HG03558 (cell line): ENCODE data around the gene DYNLT2.
A peak's percentile ranks its signal among the peaks of the same experiment; 100 is the strongest.
"Not testable (repeated sequence)": the region's sequence is repeated elsewhere in the genome, so short reads cannot be mapped to it uniquely, and the experiment has no call there.

Source experiments
- ATAC-seq: cut with Tn5 transposase; IDR thresholded peaks from one replicate; pipeline ENCODE4 v1.9.1; 2021; ENCODE audit warnings: moderate number of reproducible peaks; ENCODE audit not compliant: unreplicated experiment; ENCODE audit errors: extremely low read depth

The DYNLT2 gene

DNA sequence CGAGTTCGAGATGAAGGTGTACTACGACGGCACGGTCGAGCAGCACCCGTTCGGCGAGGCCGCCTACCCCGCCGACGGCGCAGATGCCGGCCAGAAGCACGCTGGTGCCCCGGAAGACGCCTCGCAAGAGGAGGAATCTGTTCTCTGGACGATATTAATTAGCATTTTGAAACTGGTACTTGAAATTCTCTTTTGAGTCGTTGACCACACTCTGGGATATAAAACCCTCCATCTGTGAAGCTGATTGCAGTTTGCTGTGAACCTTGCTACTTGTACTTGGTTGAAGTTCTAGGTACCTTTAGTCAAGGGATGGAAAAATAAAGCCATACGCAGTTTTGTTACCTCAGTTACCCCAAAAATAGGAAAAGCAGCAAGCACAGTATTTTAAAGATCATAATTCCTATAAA is 48.5 kb downstream of the DYNLT2 start:
- ATAC-seq: no peak

- peak; percentile 95 for ATAC-seq
Observed at GRCh38 chr6:169701954-169702839, 49.2 kb downstream of the DYNLT2 start, which contains the start of the genes C6orf120 and WDR27. C6orf120 (plus strand) TSS chr6:169702126; CDS start chr6:169702460, 334 bp downstream. WDR27 (minus strand) TSS chr6:169702029; CDS start chr6:169689005, 13,024 bp downstream.

DNA sequence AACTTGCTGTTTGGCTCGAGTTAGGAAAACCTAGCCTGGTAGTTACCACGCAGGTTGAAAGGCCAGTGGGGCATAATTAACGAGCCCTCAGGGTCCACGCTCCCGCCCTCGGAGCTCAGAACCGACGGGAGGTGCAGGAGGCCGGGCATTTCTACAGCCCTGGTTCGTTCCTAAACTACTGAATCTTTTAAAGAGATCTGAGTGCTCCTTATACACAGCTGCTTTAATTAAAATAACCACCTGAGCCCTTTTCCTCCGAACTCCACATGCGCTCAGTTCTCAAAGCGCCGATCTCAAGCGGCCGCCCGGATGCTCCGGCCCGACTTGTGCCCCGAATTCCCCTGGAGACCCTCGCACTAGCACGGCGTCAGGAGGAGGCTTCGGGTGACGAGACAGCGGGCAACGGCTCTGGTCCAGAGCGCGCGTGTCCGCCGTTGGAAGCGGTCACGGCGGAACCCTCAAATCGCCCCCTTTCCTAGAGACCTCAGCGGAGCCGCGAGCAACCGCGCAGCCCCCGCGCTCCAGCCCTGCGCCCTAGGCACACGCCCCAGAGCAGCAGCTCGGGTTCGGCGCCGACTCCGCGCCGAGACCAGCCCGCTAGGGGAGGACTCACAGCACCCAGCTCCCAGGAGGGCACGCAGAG is 49.9 kb downstream of the DYNLT2 start:
- peak; percentile 0 for ATAC-seq

GRCh38 chr6:169700296-169700695 is 51.1 kb downstream of the DYNLT2 start:
- no peak for ATAC-seq

DNA sequence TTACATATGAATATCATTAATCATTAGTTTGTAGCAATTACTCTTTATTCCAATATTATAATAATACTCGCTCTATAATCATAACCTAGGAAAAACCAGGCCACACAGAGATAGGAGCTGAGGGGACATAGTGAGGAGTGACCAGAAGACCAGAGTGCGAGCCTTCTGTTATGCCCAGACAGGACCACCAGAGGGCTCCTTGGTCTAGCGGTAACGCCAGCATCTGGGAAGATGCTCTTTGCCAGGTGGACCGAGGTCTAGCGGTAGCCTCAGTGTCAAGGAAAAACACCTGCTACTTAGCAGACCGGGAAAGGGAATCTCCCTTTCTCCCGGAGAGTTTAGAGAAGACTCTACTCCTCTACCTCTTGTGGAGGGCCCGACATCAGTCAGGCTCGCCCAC is 54.3 kb downstream of the DYNLT2 start:
- ATAC-seq: not testable (repeated sequence)

GRCh38 chr6:169695131-169695530 is 56.2 kb downstream of the DYNLT2 start:
- no peak for ATAC-seq

- no peak for ATAC-seq
Observed at GRCh38 chr6:169692516-169692915, 58.9 kb downstream of the DYNLT2 start.

DNA sequence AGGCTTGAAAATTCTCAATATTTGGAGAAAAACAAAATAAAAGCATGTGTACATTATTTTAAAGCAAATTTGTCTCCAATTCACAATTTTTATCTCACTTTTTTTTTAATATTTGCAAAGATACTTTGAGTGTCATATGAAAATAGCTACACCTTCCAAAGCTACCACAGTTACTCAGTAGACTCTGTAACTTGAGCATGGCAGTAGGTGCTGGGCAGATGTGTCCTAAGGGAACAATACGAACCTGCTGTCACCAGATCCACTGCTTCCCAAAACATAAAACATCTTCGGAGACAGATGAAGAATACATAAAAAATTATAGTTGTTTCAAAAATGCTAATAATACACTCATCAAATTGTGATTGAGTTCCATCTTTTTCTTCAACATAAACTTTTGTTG is 60.1 kb downstream of the DYNLT2 start:
- no peak for ATAC-seq
